K562 (cell line): ENCODE data around the gene GPR179. TPM values are rescaled to one million over a fixed set of nuclear protein-coding genes. Genes with fewer than 3 reads are reported as not detected.
A peak's percentile ranks its signal among the peaks of the same experiment; 100 is the strongest.

Source experiments
- ATAC-seq: fragments of 200-7000 bp; cut with Tn5 transposase; 3 replicates; pipeline ENCODE4 v1.9.1; 2020; ENCODE audit warnings: moderate library complexity
- BruUV-seq: library from RNA; stranded (reverse); fragments of 400-500 nt; replicated peaks from 2 replicates; lab custom pipeline; 2021; lab: Mats Ljungman, UMichigan
- CTCF ChIA-PET: fragments of 300-600 bp; formaldehyde crosslinking; extraction: SDS; loops from one replicate; lab custom pipeline; 2021; ENCODE audit warnings: low intra/inter-chr PET ratio; lab: Yijun Ruan, JAX
- POLR2A ChIA-PET: fragments of 300-600, 350-650 bp; sonication (Branson Sonifier 250); formaldehyde crosslinking; extraction: SDS; loops from one replicate; lab custom pipeline; 2021; ENCODE audit warnings: antibody characterized with exemption, inconsistent platforms; lab: Yijun Ruan, JAX
- DNase-seq, 4 experiments: peaks; one replicate each; pipeline versions ENCODE4 v3.0.0 to v3.0.0-alpha.2; 2011 to 2018; ENCODE audit warnings: low spot score in 3 of 4, mixed read lengths in 3 of 4; ENCODE audit errors: extremely low read depth in 1 of 4
- FAIRE-seq: peaks from 2 replicates; lab custom pipeline; 2011; peaks lifted over from hg19 to GRCh38; lab: Jason Lieb, UNC
- H2AFZ ChIP-seq: 2 replicates; pipeline ENCODE4 v1.6.0; 2011; ENCODE audit warnings: low read depth, low read length, control low read depth, inconsistent platforms
- H3K27ac ChIP-seq: fragments of 200-600 bp; 3 replicates; pipeline ENCODE4 v1.8.0; 2011; ENCODE audit warnings: low read depth, mild to moderate bottlenecking, control low read depth, inconsistent platforms, low read length, moderate library complexity, mixed read lengths; ENCODE audit errors: extremely low read depth
- H3K27me3 ChIP-seq, 2 experiments: fragments of 300-600 bp in 1 of 2; 2 replicates in 1 of 2; 3 replicates in 1 of 2; pipeline versions ENCODE4 v1.6.0 to v1.8.0; 2011; ENCODE audit warnings: inconsistent platforms in 2 of 2, low read length in 2 of 2, mild to moderate bottlenecking in 1 of 2, mixed read lengths in 1 of 2, moderate library complexity in 1 of 2; ENCODE audit not compliant: control insufficient read depth in 2 of 2, insufficient read depth in 2 of 2
- H3K36me3 ChIP-seq: fragments of 300-600 bp; 3 replicates; pipeline ENCODE4 v1.8.0; 2011; ENCODE audit warnings: mild to moderate bottlenecking, low read length, inconsistent platforms; ENCODE audit not compliant: control insufficient read depth, insufficient read depth
- H3K4me1 ChIP-seq, 2 experiments: fragments of 200-600 bp in 1 of 2; replicated peaks in 1 of 2; 2 replicates in 1 of 2; 3 replicates in 1 of 2; pipeline versions ENCODE4 v1.5.1 to v1.8.0; 2011; ENCODE audit warnings: inconsistent platforms in 2 of 2, low read length in 2 of 2, mild to moderate bottlenecking in 1 of 2, mixed read lengths in 1 of 2, moderate library complexity in 1 of 2; ENCODE audit not compliant: control insufficient read depth in 2 of 2, insufficient read depth in 2 of 2
- H3K4me2 ChIP-seq: 2 replicates; pipeline ENCODE4 v1.6.1; 2011; ENCODE audit warnings: low read length, control low read depth, inconsistent platforms, mixed read lengths; ENCODE audit not compliant: insufficient read depth
- H3K4me3 ChIP-seq: fragments of 200-600 bp; sonication (generic), shearing (Covaris generic); 2 replicates; pipeline ENCODE4 v1.5.1; 2016; ENCODE audit warnings: control low read depth, inconsistent platforms
- H3K79me2 ChIP-seq: fragments of 200-600 bp; 3 replicates; pipeline ENCODE4 v1.8.0; 2011; ENCODE audit warnings: low read length, inconsistent platforms; ENCODE audit not compliant: control insufficient read depth, insufficient read depth
- H3K9ac ChIP-seq, 2 experiments: 2 replicates each; pipeline versions ENCODE4 v1.6.0 to v1.6.1; 2011; ENCODE audit warnings: low read depth in 2 of 2, low read length in 2 of 2, control low read depth in 1 of 2, inconsistent platforms in 1 of 2, mild to moderate bottlenecking in 1 of 2, mixed read lengths in 1 of 2; ENCODE audit not compliant: insufficient read depth in 1 of 2
- H3K9me1 ChIP-seq: one replicate; pipeline ENCODE4 v1.6.0; 2011; ENCODE audit warnings: inconsistent platforms, mild to moderate bottlenecking, low read length, moderate library complexity; ENCODE audit not compliant: control insufficient read depth, insufficient read depth
- H3K9me3 ChIP-seq: replicated peaks from 2 replicates; pipeline ENCODE4 v1.5.1; 2011; ENCODE audit warnings: low read depth, low read length, inconsistent platforms; ENCODE audit not compliant: control insufficient read depth, insufficient read depth
- H4K20me1 ChIP-seq: replicated peaks from 2 replicates; pipeline ENCODE4 v1.6.1; 2011; ENCODE audit warnings: low read length, inconsistent platforms, mixed read lengths; ENCODE audit not compliant: control insufficient read depth, insufficient read depth
- CBX8 ChIP-seq: fragments of 200-600 bp; sonication (generic); IDR thresholded peaks from 2 replicates; pipeline ENCODE4 v1.6.1; 2012; ENCODE audit warnings: borderline replicate concordance, mixed run types, low read depth, mild to moderate bottlenecking, moderate library complexity, mixed read lengths, low read length, control low read depth, inconsistent platforms; ENCODE audit not compliant: poor library complexity, severe bottlenecking; ENCODE audit errors: extremely low read depth
- ETS2 ChIP-seq: IDR thresholded peaks from 2 replicates; pipeline ENCODE4 v1.6.1; 2016; ENCODE audit warnings: borderline replicate concordance, missing genetic modification characterization, mild to moderate bottlenecking, moderate library complexity, missing compliant biosample characterization; ENCODE audit not compliant: poor library complexity, severe bottlenecking
- HIVEP1 ChIP-seq: fragments of 250-450 bp; sonication (Bioruptor Pico); IDR thresholded peaks from 2 replicates; pipeline ENCODE4 v1.4.0; 2020; ENCODE audit warnings: mild to moderate bottlenecking
- HLTF ChIP-seq: fragments of 450-650 bp; IDR thresholded peaks from 2 replicates; pipeline ENCODE4 v1.6.1; 2016
- MTA1 ChIP-seq: fragments of 450-650 bp; IDR thresholded peaks from 2 replicates; pipeline ENCODE4 v1.6.1; 2017; ENCODE audit warnings: borderline replicate concordance
- SIRT6 ChIP-seq: IDR thresholded peaks from one replicate; pipeline ENCODE4 v1.6.1; 2012; ENCODE audit warnings: low read depth, mild to moderate bottlenecking, control low read depth, inconsistent platforms, low read length, moderate library complexity
- SRSF1 ChIP-seq: fragments of 200-400 bp; formaldehyde crosslinking; IDR thresholded peaks from 2 replicates; pipeline ENCODE4 v1.6.1; 2017; ENCODE audit warnings: mild to moderate bottlenecking, low read depth, low read length, moderate library complexity
- STAT5B ChIP-seq: fragments of 250-450 bp; sonication (Bioruptor Pico); IDR thresholded peaks from 2 replicates; pipeline ENCODE4 v1.8.0; 2021; ENCODE audit warnings: mild to moderate bottlenecking, inconsistent platforms
- ZNF436 ChIP-seq: fragments of 250-450, 450-650 bp; sonication (Bioruptor Pico); formaldehyde crosslinking; IDR thresholded peaks from 2 replicates; pipeline ENCODE4 v1.7.0; 2020; ENCODE audit warnings: mild to moderate bottlenecking
- ZNF507 ChIP-seq: conservative IDR thresholded peaks from 2 replicates; pipeline ENCODE4 v1.6.1; 2017; ENCODE audit warnings: missing genetic modification characterization, missing compliant biosample characterization
- WGBS: fragments of 100-300 bp; shearing (Covaris generic); methylation state at CpG from one replicate; pipeline ENCODE4 v1.1.6; 2016; ENCODE audit warnings: low coverage, mixed read lengths; ENCODE audit not compliant: insufficient coverage; ENCODE audit errors: missing lambda C conversion rate; 5-methylcytosine and 5-hydroxymethylcytosine counted together
- in situ Hi-C: fragments of 300-500 bp; cut with MboI; formaldehyde crosslinking; loops from 4 replicates; pipeline ENCODE4 v1.15.0; 2018; ENCODE audit warnings: inconsistent platforms, mixed read lengths
- intact Hi-C: fragments of 100-400 bp; cut with micrococcal nuclease; formaldehyde crosslinking; loops from 2 replicates; pipeline ENCODE4 v1.14.2; 2022
- polyA plus RNA-seq, 8 experiments: library from polyadenylated mRNA; depleted of rRNA in 4 of 8; stranded (reverse) in 5 of 8; unstranded in 3 of 8; fragments of >200 nt; fragmentation: Nextera tagmentation in 2 of 8; fragmentation: Illumina TruSeq in 1 of 8; extraction: Ambion mirVana in 2 of 8; extraction: Trizol in 1 of 8; gene quantifications; 2 replicates each; pipeline versions ENCODE4 v1.2.1 to v1.2.3, GENCODE V29; 2011 to 2014; ENCODE audit warnings: inconsistent platforms in 1 of 8, missing spikeins in 1 of 8
- total RNA-seq, 7 experiments: library from RNA; depleted of rRNA in 6 of 7; stranded (reverse); fragments of >200 nt in 6 of 7; fragmentation: Illumina TruSeq in 2 of 7; extraction: Trizol in 2 of 7; gene quantifications; 2 replicates each; pipeline versions ENCODE4 v1.2.1 to v1.2.3, GENCODE V29; 2011 to 2021; ENCODE audit warnings: low replicate concordance in 1 of 7
- TF ChIP-seq, protein P1 (sequence below): sonication (generic); formaldehyde crosslinking; IDR thresholded peaks from 2 replicates; pipeline ENCODE4 v1.8.0; 2023; ENCODE audit warnings: mild to moderate bottlenecking, missing genetic modification reagents

GPR179 gene
- total and polyA plus RNA-seq, 9 of the 15 experiments (the other 6 are each of a cell fraction or from before 2014, with no cell fraction given): not detected

DNA sequence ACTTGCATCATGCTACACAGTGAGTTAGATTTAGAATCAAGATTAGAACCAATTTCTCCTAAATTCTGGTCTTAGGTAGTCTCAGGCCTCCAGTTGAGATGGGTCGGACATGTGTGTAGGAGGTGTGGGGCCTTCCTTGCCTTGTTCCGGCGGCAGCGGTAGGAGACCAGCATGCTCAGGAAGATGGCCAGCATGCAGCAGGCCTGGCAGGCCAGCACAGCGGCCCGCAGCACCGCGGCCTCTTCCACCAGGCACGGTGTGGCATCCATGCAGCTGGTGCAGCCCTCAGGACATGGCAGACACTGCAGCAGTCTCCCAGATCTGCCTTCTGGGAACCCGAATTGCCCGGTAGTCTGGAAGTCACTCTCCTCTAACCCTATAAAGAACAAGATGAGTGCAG is 6.9 kb downstream of the GPR179 start:
- Histone ChIP-seq H3K4me3 (no peak overlapping the region), H3K27ac (no peak overlapping the region), H3K4me1 (peaks cover 0 to 11% of the 10 kb centered on the region in 2 experiments; a peak in 1 of 5 replicates), H4K20me1 (peaks cover 23% of the 10 kb centered on the region), H2AFZ (no peak overlapping the region), H3K27me3 (peaks cover 42 to 76% of the 10 kb centered on the region in 2 experiments), H3K9me3 (no peaks in the 10 kb centered on the region), H3K9me1 (no peaks in the 10 kb centered on the region), H3K9ac (peak overlapping the region in 1 of 2 experiments; percentile 21; a peak in 1 of 4 replicates), H3K4me2 (no peak overlapping the region), H3K36me3 (no peaks in the 10 kb centered on the region), H3K79me2 (no peaks in the 10 kb centered on the region)
- ChIA-PET POLR2A (no interaction called here), CTCF (no interaction called here)
- intact Hi-C loops (no loop called here), in situ Hi-C loops (no loop called here)
- WGBS: 11% methylated on average over 11 of the region's 11 CpGs
- no peak for FAIRE-seq
- no TSS peak for BruUV-seq
- ATAC-seq: no peak
- DNase-seq: no peak
- TF ChIP-seq SRSF1: no peak
- TF ChIP-seq HIVEP1 (CRISPR knock-in tag): no peak
- TF ChIP-seq, protein P1, sequence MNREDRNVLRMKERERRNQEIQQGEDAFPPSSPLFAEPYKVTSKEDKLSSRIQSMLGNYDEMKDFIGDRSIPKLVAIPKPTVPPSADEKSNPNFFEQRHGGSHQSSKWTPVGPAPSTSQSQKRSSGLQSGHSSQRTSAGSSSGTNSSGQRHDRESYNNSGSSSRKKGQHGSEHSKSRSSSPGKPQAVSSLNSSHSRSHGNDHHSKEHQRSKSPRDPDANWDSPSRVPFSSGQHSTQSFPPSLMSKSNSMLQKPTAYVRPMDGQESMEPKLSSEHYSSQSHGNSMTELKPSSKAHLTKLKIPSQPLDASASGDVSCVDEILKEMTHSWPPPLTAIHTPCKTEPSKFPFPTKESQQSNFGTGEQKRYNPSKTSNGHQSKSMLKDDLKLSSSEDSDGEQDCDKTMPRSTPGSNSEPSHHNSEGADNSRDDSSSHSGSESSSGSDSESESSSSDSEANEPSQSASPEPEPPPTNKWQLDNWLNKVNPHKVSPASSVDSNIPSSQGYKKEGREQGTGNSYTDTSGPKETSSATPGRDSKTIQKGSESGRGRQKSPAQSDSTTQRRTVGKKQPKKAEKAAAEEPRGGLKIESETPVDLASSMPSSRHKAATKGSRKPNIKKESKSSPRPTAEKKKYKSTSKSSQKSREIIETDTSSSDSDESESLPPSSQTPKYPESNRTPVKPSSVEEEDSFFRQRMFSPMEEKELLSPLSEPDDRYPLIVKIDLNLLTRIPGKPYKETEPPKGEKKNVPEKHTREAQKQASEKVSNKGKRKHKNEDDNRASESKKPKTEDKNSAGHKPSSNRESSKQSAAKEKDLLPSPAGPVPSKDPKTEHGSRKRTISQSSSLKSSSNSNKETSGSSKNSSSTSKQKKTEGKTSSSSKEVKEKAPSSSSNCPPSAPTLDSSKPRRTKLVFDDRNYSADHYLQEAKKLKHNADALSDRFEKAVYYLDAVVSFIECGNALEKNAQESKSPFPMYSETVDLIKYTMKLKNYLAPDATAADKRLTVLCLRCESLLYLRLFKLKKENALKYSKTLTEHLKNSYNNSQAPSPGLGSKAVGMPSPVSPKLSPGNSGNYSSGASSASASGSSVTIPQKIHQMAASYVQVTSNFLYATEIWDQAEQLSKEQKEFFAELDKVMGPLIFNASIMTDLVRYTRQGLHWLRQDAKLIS (CRISPR knock-in tag): no peak
- TF ChIP-seq CBX8: no peak
- no peak for TF ChIP-seq ZNF507 (tag)
- no peak for TF ChIP-seq STAT5B (CRISPR knock-in tag)
- TF ChIP-seq ETS2 (tag): no peak
- no peak for TF ChIP-seq ZNF436 (CRISPR knock-in tag)
- no peak for TF ChIP-seq MTA1
- TF ChIP-seq HLTF: no peak
- no peak for TF ChIP-seq SIRT6
